PC-9 (cell line): ENCODE results near the gene FGD4. TPM values are rescaled to one million over a fixed set of nuclear protein-coding genes. Genes with fewer than 3 reads are reported as not detected.

Experiments
- BruUV-seq: library from RNA; stranded (reverse); fragments of 400-500 nt; replicated peaks from 2 replicates; lab custom pipeline; 2021; lab: Mats Ljungman, UMichigan
- CTCF ChIA-PET: fragments of 300-600 bp; sonication (Branson Sonifier 250); formaldehyde crosslinking; loops from one replicate; lab custom pipeline; 2022; ENCODE audit warnings: antibody characterized with exemption; lab: Charles Lee
- POLR2A ChIA-PET: fragments of 300-600 bp; sonication (Branson Sonifier 250); formaldehyde crosslinking; loops from one replicate; lab custom pipeline; 2022; ENCODE audit warnings: antibody characterized with exemption; ENCODE audit not compliant: unreplicated experiment; lab: Charles Lee
- DNase-seq, 2 experiments: peaks; one replicate each; pipeline versions ENCODE4 v3.0.0 to v3.0.0-alpha.2; 2015 to 2022; ENCODE audit warnings: mixed read lengths in 1 of 2
- H2AFZ ChIP-seq: fragments of 200-600 bp; sonication (generic); 2 replicates; pipeline ENCODE4 v1.8.1; 2017; ENCODE audit warnings: antibody characterized with exemption
- H3F3A ChIP-seq: fragments of 200-600 bp; sonication (generic); 2 replicates; pipeline ENCODE4 v1.8.1; 2017; ENCODE audit warnings: antibody characterized with exemption, mild to moderate bottlenecking, low read depth; ENCODE audit not compliant: insufficient read depth
- H3K27ac ChIP-seq: fragments of 200-600 bp; sonication (generic); 2 replicates; pipeline ENCODE4 v1.6.1; 2016; ENCODE audit warnings: mixed run types
- H3K27me3 ChIP-seq: fragments of 200-600 bp; sonication (generic); 2 replicates; pipeline ENCODE4 v1.6.1; 2016; ENCODE audit warnings: low read depth, mixed run types; ENCODE audit not compliant: insufficient read depth
- H3K36me3 ChIP-seq: fragments of 200-600 bp; sonication (generic); 2 replicates; pipeline ENCODE4 v1.6.1; 2016; ENCODE audit warnings: low read depth, mixed run types
- H3K4me1 ChIP-seq: fragments of 200-600 bp; sonication (generic); replicated peaks from 2 replicates; pipeline ENCODE4 v1.6.1; 2016; ENCODE audit warnings: mixed run types; ENCODE audit not compliant: insufficient read depth
- H3K4me2 ChIP-seq: fragments of 200-600 bp; sonication (generic); 2 replicates; pipeline ENCODE4 v1.6.1; 2017; ENCODE audit warnings: mixed run types
- H3K4me3 ChIP-seq: fragments of 200-600 bp; sonication (generic); 2 replicates; pipeline ENCODE4 v1.6.1; 2016; ENCODE audit warnings: mixed run types
- H3K79me2 ChIP-seq: fragments of 200-600 bp; sonication (generic); 2 replicates; pipeline ENCODE4 v1.6.1; 2017; ENCODE audit warnings: low read depth, mixed run types
- H3K9me2 ChIP-seq: fragments of 200-600 bp; sonication (generic); 2 replicates; pipeline ENCODE4 v1.8.1; 2017; ENCODE audit warnings: mild to moderate bottlenecking; ENCODE audit not compliant: insufficient read depth
- H3K9me3 ChIP-seq: fragments of 200-600 bp; sonication (generic); 2 replicates; pipeline ENCODE4 v1.8.1; 2016; ENCODE audit warnings: low read depth; ENCODE audit not compliant: insufficient read depth
- H4K20me1 ChIP-seq: fragments of 200-600 bp; sonication (generic); 2 replicates; pipeline ENCODE4 v1.8.1; 2017; ENCODE audit not compliant: insufficient read depth
- CTCF ChIP-seq: fragments of 200-600 bp; sonication (generic); conservative IDR thresholded peaks from 2 replicates; pipeline ENCODE4 v1.6.1; 2017; ENCODE audit warnings: mixed run types, antibody characterized with exemption, mild to moderate bottlenecking, moderate library complexity
- EZH2 ChIP-seq: fragments of 200-600 bp; sonication (generic); IDR thresholded peaks from 2 replicates; pipeline ENCODE4 v1.8.0; 2017; ENCODE audit warnings: antibody characterized with exemption, low read depth
- intact Hi-C: fragments of 100-400 bp; cut with micrococcal nuclease; formaldehyde crosslinking; loops from one replicate; pipeline ENCODE4 v1.10.0; 2022; ENCODE audit not compliant: unreplicated experiment
- total RNA-seq: library from RNA; stranded (reverse); gene quantifications from 2 replicates; pipeline ENCODE4 v1.2.3, GENCODE V29; 2021

FGD4 gene
- total RNA-seq, 1 experiment from 2014 or later: 28.3 TPM

DNA sequence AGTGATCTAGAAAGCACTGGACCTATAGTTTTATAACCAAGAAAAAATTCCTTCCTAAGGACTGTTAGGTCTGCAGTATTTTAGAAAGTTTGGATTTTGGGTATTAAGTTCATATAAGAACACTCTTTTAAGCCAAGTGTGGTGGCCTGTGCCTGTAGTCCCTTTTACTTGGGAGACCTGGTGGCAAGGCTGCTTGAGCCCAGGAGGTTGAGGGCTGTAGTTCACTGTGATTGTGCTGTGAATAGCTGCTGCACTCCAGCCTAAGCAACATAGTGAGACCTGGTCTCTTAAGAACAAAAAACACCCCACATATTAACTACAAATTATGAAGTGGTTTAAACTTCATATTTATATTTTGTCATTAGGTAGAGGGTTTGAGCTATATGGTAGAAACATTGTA, 289.4 kb downstream of the FGD4 start:
- no peaks in the 10 kb centered on the region for H3K9me3 ChIP-seq
- 0 out of 2 replicates have a peak, but pooled peaks cover 2% of the 10 kb centered on the region for H4K20me1 ChIP-seq
- H3K9me2 ChIP-seq: 0 out of 2 replicates have a peak, but pooled peaks cover 6% of the 10 kb centered on the region
- CTCF ChIA-PET: interaction anchor here (0.7 kb wide), 1 partner anchor 7 kb away, joined by 3 read pairs; no protein-coding TSS in a partner anchor
- no peak overlapping the region for H3K4me3 ChIP-seq
- H3K79me2 ChIP-seq: peaks cover 99% of the 10 kb centered on the region
- no peaks in the 10 kb centered on the region for H3F3A ChIP-seq
- H3K36me3 ChIP-seq: peaks cover 9% of the 10 kb centered on the region; the same call in 1 of the 2 replicates
- intact Hi-C loops: no loop called here
- no peak for DNase-seq
- H2AFZ ChIP-seq: no peak overlapping the region
- H3K4me1 ChIP-seq: no peaks in the 10 kb centered on the region
- BruUV-seq: no TSS peak
- POLR2A ChIA-PET: no interaction called here
- H3K27me3 ChIP-seq: no peaks in the 10 kb centered on the region
- no peak for TF ChIP-seq EZH2
- no peak for TF ChIP-seq CTCF
- no peak overlapping the region for H3K4me2 ChIP-seq
- H3K27ac ChIP-seq: no peak overlapping the region

DNA sequence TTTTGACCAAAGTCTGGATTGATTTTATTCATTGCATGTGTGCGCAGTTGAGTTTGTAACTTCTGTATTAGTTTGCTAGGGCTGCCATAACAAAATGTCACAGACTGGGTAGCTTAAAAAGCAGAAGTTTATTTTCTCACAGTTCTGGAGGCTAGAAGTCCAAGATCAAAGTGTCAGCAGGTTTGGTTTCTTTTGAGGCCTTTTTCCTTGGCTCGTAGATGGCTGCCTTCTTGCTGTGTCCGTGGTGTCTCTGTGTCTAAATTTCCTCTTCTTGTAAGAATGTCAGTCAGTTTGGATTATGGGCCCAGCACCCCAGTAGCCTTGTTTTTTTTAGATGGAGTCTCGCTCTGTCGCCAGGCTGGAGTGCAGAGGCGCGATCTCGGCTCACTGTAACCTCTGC, 291.6 kb downstream of the FGD4 start:
- H2AFZ ChIP-seq: no peak overlapping the region
- BruUV-seq: no TSS peak
- ChIA-PET CTCF (no interaction called here), POLR2A (no interaction called here)
- no peaks in the 10 kb centered on the region for H3K27me3 ChIP-seq
- TF ChIP-seq EZH2: no peak
- TF ChIP-seq CTCF: no peak
- no peak for DNase-seq
- H3K4me1 ChIP-seq: no peaks in the 10 kb centered on the region
- peaks cover 4% of the 10 kb centered on the region; the same call in 1 of the 2 replicates for H3K9me3 ChIP-seq
- H3K4me3 ChIP-seq: no peak overlapping the region
- peaks cover 19% of the 10 kb centered on the region for H3K36me3 ChIP-seq
- H3K4me2 ChIP-seq: no peak overlapping the region
- H3K27ac ChIP-seq: no peak overlapping the region
- peaks cover 99% of the 10 kb centered on the region for H3K79me2 ChIP-seq
- intact Hi-C loops: no loop called here
- H4K20me1 ChIP-seq: 0 out of 2 replicates have a peak, but pooled peaks cover 2% of the 10 kb centered on the region
- H3F3A ChIP-seq: 0 out of 2 replicates have a peak, but pooled peaks cover 5% of the 10 kb centered on the region
- 0 out of 2 replicates have a peak, but pooled peaks cover 6% of the 10 kb centered on the region for H3K9me2 ChIP-seq

DNA sequence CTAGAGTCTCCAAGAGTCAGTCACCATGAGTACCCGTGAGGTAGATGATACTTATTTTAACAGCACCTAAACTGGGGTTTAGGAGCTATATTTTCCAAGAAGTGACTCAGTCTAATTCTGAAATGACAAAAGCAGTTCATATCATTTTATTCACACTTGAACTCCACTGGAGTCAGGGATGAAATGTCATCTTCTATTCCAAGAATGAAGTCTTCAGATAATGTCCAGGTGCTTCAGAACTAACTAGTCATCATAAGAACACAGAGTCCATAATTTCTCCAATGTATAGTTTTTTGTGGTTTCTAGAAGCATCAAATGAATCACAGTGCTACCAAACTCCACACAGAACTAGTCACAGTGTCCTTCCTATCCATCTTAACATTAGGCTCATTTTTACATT, 293.0 kb downstream of the FGD4 start:
- Histone ChIP-seq H4K20me1 (0 out of 2 replicates have a peak, but pooled peaks cover 2% of the 10 kb centered on the region), H3K27ac (no peak overlapping the region), H3K4me1 (no peaks in the 10 kb centered on the region), H3K9me3 (peaks cover 4% of the 10 kb centered on the region; the same call in 1 of the 2 replicates), H3K79me2 (peaks cover 99% of the 10 kb centered on the region), H3F3A (peaks cover 9% of the 10 kb centered on the region; the same call in 1 of the 2 replicates), H3K9me2 (0 out of 2 replicates have a peak, but pooled peaks cover 2% of the 10 kb centered on the region), H3K4me2 (no peak overlapping the region), H3K36me3 (peaks cover 19% of the 10 kb centered on the region), H3K4me3 (no peak overlapping the region), H2AFZ (no peak overlapping the region), H3K27me3 (no peaks in the 10 kb centered on the region)
- no TSS peak for BruUV-seq
- DNase-seq: no peak
- intact Hi-C loops: no loop called here
- ChIA-PET POLR2A (interaction anchor here (0.7 kb wide), 1 partner anchor 12 kb away, joined by 3 read pairs; no protein-coding TSS in a partner anchor), CTCF (no interaction called here)
- TF ChIP-seq CTCF (no peak), EZH2 (no peak)
